OCI-LY3 (cell line): ENCODE measurements around the gene VIT.
A peak's percentile ranks its signal among the peaks of the same experiment; 100 is the strongest.

ENCODE experiments used
- EZH2phosphoT487 ChIP-seq: fragments of 200-600 bp; shearing (Covaris generic); IDR thresholded peaks from 2 replicates; pipeline ENCODE4 v1.6.1; 2018; ENCODE audit warnings: antibody characterized with exemption, mixed run types, low read depth
- TF ChIP-seq, protein P1 (sequence below): fragments of 200-600, 300-600 bp; sonication (generic); IDR thresholded peaks from 2 replicates; pipeline ENCODE4 v1.5.1; 2014; ENCODE audit warnings: antibody characterized with exemption, low read length, low read depth

DNA sequence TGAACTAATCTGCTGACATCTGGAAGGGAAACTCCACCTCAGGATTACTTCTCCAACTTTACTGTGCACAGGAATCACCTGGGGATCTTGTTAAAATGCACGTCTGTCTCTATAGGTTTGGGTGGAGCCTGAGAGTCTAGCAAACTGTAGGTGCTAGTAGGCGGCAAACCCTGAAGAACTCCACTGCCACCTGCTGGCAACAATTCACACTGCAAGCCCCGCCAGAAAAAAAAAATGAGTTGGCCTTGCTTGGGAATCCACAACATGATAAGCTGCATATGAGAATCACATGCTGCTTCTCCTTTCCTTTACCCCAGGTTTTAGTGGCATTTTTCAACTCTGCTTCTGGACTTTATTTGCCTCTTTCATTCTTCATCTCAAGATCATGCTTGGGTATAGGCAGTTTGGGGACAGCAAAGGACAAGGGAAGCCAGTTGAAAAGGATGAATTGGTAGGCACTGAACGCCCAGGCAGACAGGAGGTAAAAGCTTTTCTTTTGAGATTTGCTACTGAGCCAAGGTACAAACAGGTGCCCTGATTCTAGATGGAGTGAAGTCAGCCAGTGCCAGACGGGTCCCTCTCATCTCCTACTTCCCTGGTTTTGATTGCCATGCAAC lies 88.8 kb downstream of the VIT start:
- TF ChIP-seq, protein P1, sequence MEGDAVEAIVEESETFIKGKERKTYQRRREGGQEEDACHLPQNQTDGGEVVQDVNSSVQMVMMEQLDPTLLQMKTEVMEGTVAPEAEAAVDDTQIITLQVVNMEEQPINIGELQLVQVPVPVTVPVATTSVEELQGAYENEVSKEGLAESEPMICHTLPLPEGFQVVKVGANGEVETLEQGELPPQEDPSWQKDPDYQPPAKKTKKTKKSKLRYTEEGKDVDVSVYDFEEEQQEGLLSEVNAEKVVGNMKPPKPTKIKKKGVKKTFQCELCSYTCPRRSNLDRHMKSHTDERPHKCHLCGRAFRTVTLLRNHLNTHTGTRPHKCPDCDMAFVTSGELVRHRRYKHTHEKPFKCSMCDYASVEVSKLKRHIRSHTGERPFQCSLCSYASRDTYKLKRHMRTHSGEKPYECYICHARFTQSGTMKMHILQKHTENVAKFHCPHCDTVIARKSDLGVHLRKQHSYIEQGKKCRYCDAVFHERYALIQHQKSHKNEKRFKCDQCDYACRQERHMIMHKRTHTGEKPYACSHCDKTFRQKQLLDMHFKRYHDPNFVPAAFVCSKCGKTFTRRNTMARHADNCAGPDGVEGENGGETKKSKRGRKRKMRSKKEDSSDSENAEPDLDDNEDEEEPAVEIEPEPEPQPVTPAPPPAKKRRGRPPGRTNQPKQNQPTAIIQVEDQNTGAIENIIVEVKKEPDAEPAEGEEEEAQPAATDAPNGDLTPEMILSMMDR, result peak; percentile 91
- no peak for TF ChIP-seq EZH2phosphoT487
